Kidney (tissue), 14 donors: ENCODE measurements around the gene NDOR1. TPM values are rescaled to one million over a fixed set of nuclear protein-coding genes. Genes with fewer than 3 reads are reported as not detected.

Experiments used
- DNase-seq, 5 donors: peaks; one replicate each; pipeline ENCODE4 v3.0.0-alpha.2; 2013 to 2020
- FAIRE-seq: peaks from 2 replicates; lab custom pipeline; 2012; peaks lifted over from hg19 to GRCh38; lab: Jason Lieb, UNC
- H3K27ac ChIP-seq, 2 donors: one replicate each; pipeline ENCODE4 v1.7.0; 2013; ENCODE audit warnings: low read depth in 2 of 2, low read length in 2 of 2, inconsistent platforms in 1 of 2
- H3K27me3 ChIP-seq: one replicate; pipeline ENCODE4 v1.7.1; 2013; ENCODE audit warnings: low read length, inconsistent platforms; ENCODE audit not compliant: control insufficient read depth, insufficient read depth
- H3K36me3 ChIP-seq, 3 donors: one replicate each; pipeline versions ENCODE4 v1.7.0 to v1.7.1; 2013; ENCODE audit warnings: low read length in 3 of 3, control low read depth in 1 of 3, inconsistent platforms in 1 of 3; ENCODE audit not compliant: insufficient read depth in 3 of 3, control insufficient read depth in 2 of 3
- H3K4me1 ChIP-seq, 3 donors: one replicate each; pipeline versions ENCODE4 v1.7.0 to v1.7.1; 2013; ENCODE audit warnings: low read length in 3 of 3, inconsistent platforms in 1 of 3, low read depth in 1 of 3; ENCODE audit not compliant: control insufficient read depth in 2 of 3, insufficient read depth in 2 of 3
- H3K4me3 ChIP-seq, 3 donors: one replicate each; pipeline versions ENCODE4 v1.7.0 to v1.8.1; 2013; ENCODE audit warnings: low read length in 3 of 3, control low read depth in 1 of 3, inconsistent platforms in 1 of 3
- H3K9ac ChIP-seq, 3 donors: one replicate each; pipeline versions ENCODE4 v1.7.0 to v1.7.1; 2013; ENCODE audit warnings: low read length in 3 of 3, control low read depth in 1 of 3, inconsistent platforms in 1 of 3
- H3K9me3 ChIP-seq, 3 donors: one replicate each; pipeline versions ENCODE4 v1.7.0 to v1.7.1; 2013; ENCODE audit warnings: low read length in 3 of 3, control low read depth in 1 of 3, inconsistent platforms in 1 of 3; ENCODE audit not compliant: control insufficient read depth in 2 of 3, insufficient read depth in 1 of 3
- CTCF ChIP-seq: IDR thresholded peaks from 3 replicates; pipeline ENCODE4 v1.5.1; 2012; ENCODE audit warnings: mild to moderate bottlenecking, moderate library complexity, borderline replicate concordance; ENCODE audit not compliant: insufficient read depth; ENCODE audit errors: extremely low read depth
- intact Hi-C: fragments of 100-400 bp; cut with DNase I; formaldehyde crosslinking; loops from one replicate; pipeline ENCODE4 v1.11.1; 2022
- polyA plus RNA-seq: library from polyadenylated mRNA; stranded (reverse); fragments of 350-450 nt; fragmentation: Illumina TruSeq; extraction: RNeasy Lipid Tissue Mini Kit (QIAGEN cat#74804); gene quantifications from one replicate; pipeline ENCODE4 v1.2.3, GENCODE V29; 2014; ENCODE audit warnings: low read depth, low replicate concordance; ENCODE audit not compliant: insufficient read depth
- total RNA-seq: library from RNA; stranded (reverse); fragmentation: NEBNext Ultra II Directional; extraction: Animal tissue kit (Norgen Biotek cat#: 25700); gene quantifications from one replicate; pipeline ENCODE4 v1.2.1, GENCODE V29; 2021
- donor health status: control.
- donor health status: control.
- donor health status: control.
- donor health status: control.
- donor health status: control.
- donor health status: DM: yes; HTN: yes; CAD: no.
- donor health status: Normal renal cell carcinoma (clear cell type).

Gene NDOR1
- total and polyA plus RNA-seq, 2 donors from 2014 or later: 5.9 to 17.8 TPM

GRCh38 chr9:137160716-137161557, 44.6 kb upstream of the NDOR1 start:
- no peak overlapping the region for H3K4me3 ChIP-seq
- no peak for FAIRE-seq
- no peak for DNase-seq
- H3K9me3 ChIP-seq: no peaks in the 10 kb centered on the region
- no peak overlapping the region for H3K27ac ChIP-seq
- H3K4me1 ChIP-seq: peaks cover 0 to 6% (median 0%) of the 10 kb centered on the region in 3 donors
- H3K9ac ChIP-seq: no peak overlapping the region
- peaks cover 38% of the 10 kb centered on the region for H3K27me3 ChIP-seq
- intact Hi-C loops: no loop called here
- no peak for TF ChIP-seq CTCF
- no peaks in the 10 kb centered on the region for H3K36me3 ChIP-seq

- no peaks in the 10 kb centered on the region for H3K36me3 ChIP-seq
- DNase-seq (no peak), FAIRE-seq (no peak)
- H3K9ac ChIP-seq: no peak overlapping the region
- H3K27me3 ChIP-seq: peaks cover 46% of the 10 kb centered on the region
- no peak for TF ChIP-seq CTCF
- intact Hi-C loops: no loop called here
- no peaks in the 10 kb centered on the region for H3K9me3 ChIP-seq
- H3K4me3 ChIP-seq: no peak overlapping the region
- H3K27ac ChIP-seq: no peak overlapping the region
- H3K4me1 ChIP-seq: peaks cover 0 to 6% (median 0%) of the 10 kb centered on the region in 3 donors
These were observed 43.7 kb upstream of the NDOR1 start for GRCh38 chr9:137161558-137162486.

- DNase-seq (no peak), FAIRE-seq (no peak)
- Histone ChIP-seq H3K4me3 (no peak overlapping the region), H3K9me3 (no peaks in the 10 kb centered on the region), H3K36me3 (no peaks in the 10 kb centered on the region), H3K4me1 (peaks cover 0 to 4% (median 0%) of the 10 kb centered on the region in 3 donors), H3K27me3 (peaks cover 43% of the 10 kb centered on the region), H3K9ac (no peak overlapping the region), H3K27ac (no peak overlapping the region)
- peak; percentile 22 for TF ChIP-seq CTCF
- intact Hi-C loops: no loop called here
These were observed 42.8 kb upstream of the NDOR1 start for GRCh38 chr9:137162505-137163364.
